Vagina (tissue), 2 donors: ENCODE data around the gene DCTN2. TPM values are rescaled to one million over a fixed set of nuclear protein-coding genes. Genes with fewer than 3 reads are reported as not detected.

Experiments
- DNase-seq, 2 donors: peaks; one replicate each; pipeline ENCODE4 v3.0.0-alpha.2; 2017; ENCODE audit errors: extremely low spot score in 2 of 2
- H3K27ac ChIP-seq: fragments of 200-600 bp; sonication (generic); one replicate; pipeline ENCODE4 v1.5.1; 2019
- H3K27me3 ChIP-seq: fragments of 200-600 bp; sonication (generic); one replicate; pipeline ENCODE4 v1.5.1; 2019
- H3K36me3 ChIP-seq, 2 donors: fragments of 200-600 bp; sonication (generic); one replicate each; pipeline ENCODE4 v1.5.1; 2017 to 2019
- H3K4me1 ChIP-seq: fragments of 200-600 bp; sonication (generic); one replicate; pipeline ENCODE4 v1.5.1; 2019
- H3K4me3 ChIP-seq, 2 donors: fragments of 200-600 bp; sonication (generic); 1 replicate in 1 of 2; 2 replicates in 1 of 2; pipeline ENCODE4 v1.5.1; 2016 to 2019
- H3K9me3 ChIP-seq: fragments of 200-600 bp; sonication (generic); one replicate; pipeline ENCODE4 v1.5.1; 2019
- POLR2A ChIP-seq, 2 donors: fragments of 450-650 bp; IDR thresholded peaks; one replicate each; pipeline ENCODE4 v1.6.1; 2017; ENCODE audit warnings: antibody characterized with exemption in 2 of 2, mild to moderate bottlenecking in 2 of 2, moderate library complexity in 2 of 2
- POLR2AphosphoS5 ChIP-seq, 2 donors: sonication (generic); formaldehyde crosslinking; IDR thresholded peaks; one replicate each; pipeline ENCODE4 v1.9.0; 2017; ENCODE audit warnings: antibody characterized with exemption in 2 of 2, mild to moderate bottlenecking in 2 of 2, low read depth in 1 of 2; ENCODE audit not compliant: insufficient read depth in 1 of 2
- intact Hi-C: fragments of 100-400 bp; cut with DNase I; formaldehyde crosslinking; loops from one replicate; pipeline ENCODE4 v1.15.1; 2023
- total RNA-seq: library from RNA; depleted of rRNA; stranded (reverse); fragments of >200 nt; gene quantifications from one replicate; pipeline ENCODE4 v1.2.3, GENCODE V29; 2016
- TF ChIP-seq, protein P1 (sequence below), 3 experiments: fragments of 450-650 bp in 2 of 3; fragments of 200-600 bp in 1 of 3; sonication (generic) in 1 of 3; IDR thresholded peaks; one replicate each; pipeline ENCODE4 v1.5.1; 2017 to 2019; ENCODE audit warnings: antibody characterized with exemption in 3 of 3, mild to moderate bottlenecking in 2 of 3, moderate library complexity in 2 of 3

DCTN2 gene
- total RNA-seq, 1 donor from 2014 or later = 131 TPM

DNA sequence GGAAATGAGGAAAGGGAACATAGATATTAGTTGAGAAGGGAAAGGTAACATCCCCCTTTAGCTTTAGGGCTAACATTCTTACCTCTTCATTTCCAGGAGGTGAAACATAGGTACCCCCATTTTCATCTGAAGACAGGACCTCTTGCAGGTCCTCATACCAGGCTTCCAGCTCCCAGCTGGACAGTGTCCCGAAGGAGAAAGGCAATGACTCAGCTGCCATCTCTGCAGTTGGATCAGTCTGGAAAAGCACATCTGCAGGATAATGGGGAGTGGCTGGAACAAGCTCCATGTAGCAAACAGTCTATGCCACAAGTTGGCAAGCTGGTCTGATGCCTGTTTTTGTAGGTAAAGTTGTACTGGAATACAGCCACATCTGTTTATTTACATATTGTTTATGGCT is 29.8 kb downstream of the DCTN2 start:
- TF ChIP-seq POLR2AphosphoS5 (IDR thresholded peaks at IDR 0.05; ENCODE audit: insufficient read depth in 1 of 2, low read depth in 1 of 2) = peak in 1 of 2 donors; percentile 18
- TF ChIP-seq, protein P1, sequence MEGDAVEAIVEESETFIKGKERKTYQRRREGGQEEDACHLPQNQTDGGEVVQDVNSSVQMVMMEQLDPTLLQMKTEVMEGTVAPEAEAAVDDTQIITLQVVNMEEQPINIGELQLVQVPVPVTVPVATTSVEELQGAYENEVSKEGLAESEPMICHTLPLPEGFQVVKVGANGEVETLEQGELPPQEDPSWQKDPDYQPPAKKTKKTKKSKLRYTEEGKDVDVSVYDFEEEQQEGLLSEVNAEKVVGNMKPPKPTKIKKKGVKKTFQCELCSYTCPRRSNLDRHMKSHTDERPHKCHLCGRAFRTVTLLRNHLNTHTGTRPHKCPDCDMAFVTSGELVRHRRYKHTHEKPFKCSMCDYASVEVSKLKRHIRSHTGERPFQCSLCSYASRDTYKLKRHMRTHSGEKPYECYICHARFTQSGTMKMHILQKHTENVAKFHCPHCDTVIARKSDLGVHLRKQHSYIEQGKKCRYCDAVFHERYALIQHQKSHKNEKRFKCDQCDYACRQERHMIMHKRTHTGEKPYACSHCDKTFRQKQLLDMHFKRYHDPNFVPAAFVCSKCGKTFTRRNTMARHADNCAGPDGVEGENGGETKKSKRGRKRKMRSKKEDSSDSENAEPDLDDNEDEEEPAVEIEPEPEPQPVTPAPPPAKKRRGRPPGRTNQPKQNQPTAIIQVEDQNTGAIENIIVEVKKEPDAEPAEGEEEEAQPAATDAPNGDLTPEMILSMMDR (IDR thresholded peaks at IDR 0.05) = no peak
- no peak for TF ChIP-seq POLR2A (IDR thresholded peaks at IDR 0.05)
- H3K27me3 ChIP-seq = no peaks in the 10 kb centered on the region

DNA sequence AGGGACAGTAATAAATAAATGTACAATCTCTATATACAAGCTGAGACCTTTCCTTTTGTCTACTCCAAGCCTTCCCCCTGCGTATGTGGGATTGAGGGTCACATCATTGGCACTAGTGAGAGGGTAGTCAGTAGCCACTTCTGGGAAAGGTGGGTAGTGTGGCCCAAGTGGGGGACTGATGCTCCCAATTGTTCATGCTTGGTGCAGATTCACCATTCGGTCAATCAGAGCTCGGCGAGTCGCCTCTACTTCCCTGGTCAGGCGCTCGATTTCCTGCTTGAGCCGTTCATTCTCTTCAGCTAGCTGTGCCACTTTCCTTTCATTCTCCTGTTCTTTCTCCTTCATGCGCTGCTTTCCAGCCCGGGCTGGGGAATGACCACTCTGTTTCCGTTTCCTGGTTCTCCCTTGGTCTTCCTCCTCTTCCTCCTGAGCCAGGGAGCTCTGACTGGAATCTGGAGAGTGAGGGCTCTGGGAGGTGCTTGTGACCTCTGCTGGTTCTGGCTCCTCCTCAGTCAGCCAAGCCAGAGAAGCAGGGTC is 30.3 kb downstream of the DCTN2 start:
- Histone ChIP-seq H3K4me1 (peaks cover 40% of the 10 kb centered on the region), H3K9me3 (no peaks in the 10 kb centered on the region), H3K27ac (peak overlapping the region; percentile 99), H3K4me3 (no peak overlapping the region), H3K27me3 (no peaks in the 10 kb centered on the region), H3K36me3 (peaks cover 0 to 53% of the 10 kb centered on the region in 2 donors)
- intact Hi-C loops = no loop called here
- TF ChIP-seq POLR2AphosphoS5 (IDR thresholded peaks at IDR 0.05; ENCODE audit: insufficient read depth in 1 of 2, low read depth in 1 of 2) (no peak), POLR2A (IDR thresholded peaks at IDR 0.05) (no peak)
- TF ChIP-seq, protein P1 (IDR thresholded peaks at IDR 0.05) = no peak
- no peak for DNase-seq

More for the DNA sequence above, 29.8 kb downstream of the DCTN2 start:
- Histone ChIP-seq H3K9me3 (no peaks in the 10 kb centered on the region), H3K4me1 (peaks cover 45% of the 10 kb centered on the region), H3K27ac (peak overlapping the region; percentile 99), H3K36me3 (peaks cover 0 to 48% of the 10 kb centered on the region in 2 donors), H3K4me3 (no peak overlapping the region)
- no peak for DNase-seq
- intact Hi-C loops = no loop called here

DNA sequence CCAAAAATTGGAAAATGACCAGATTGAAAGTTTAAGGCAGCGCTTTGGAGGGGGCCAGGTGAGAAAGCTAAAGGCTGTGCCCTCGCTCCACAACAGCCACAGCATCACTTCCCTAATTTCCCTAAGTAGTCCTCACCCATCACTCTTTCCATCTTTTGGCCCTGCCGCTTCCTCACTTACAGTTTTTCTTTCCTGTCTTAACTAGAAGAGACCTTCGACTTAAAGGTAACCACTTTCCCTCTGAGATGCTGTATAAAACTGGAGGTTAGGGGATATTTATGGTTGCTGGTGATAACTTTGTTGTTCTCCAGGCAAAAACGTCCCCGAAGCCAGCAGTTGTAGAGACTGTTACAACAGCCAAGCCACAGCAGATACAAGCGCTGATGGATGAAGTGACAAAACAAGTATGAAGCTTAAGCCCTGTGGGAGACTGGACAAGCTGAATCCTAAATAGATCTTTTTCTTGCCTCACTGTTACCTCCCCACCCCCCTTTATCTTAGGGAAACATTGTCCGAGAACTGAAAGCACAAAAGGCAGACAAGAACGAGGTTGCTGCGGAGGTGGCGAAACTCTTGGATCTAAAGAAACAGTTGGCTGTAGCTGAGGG is 31.0 kb downstream of the DCTN2 start:
- Histone ChIP-seq H3K4me1 (peaks cover 33% of the 10 kb centered on the region), H3K4me3 (no peak overlapping the region), H3K27me3 (no peaks in the 10 kb centered on the region), H3K9me3 (no peaks in the 10 kb centered on the region), H3K36me3 (peaks cover 0 to 58% of the 10 kb centered on the region in 2 donors), H3K27ac (no peak overlapping the region)
- DNase-seq = no peak
- TF ChIP-seq, protein P1 (IDR thresholded peaks at IDR 0.05) = no peak
- no peak for TF ChIP-seq POLR2A (IDR thresholded peaks at IDR 0.05)
- no peak for TF ChIP-seq POLR2AphosphoS5 (IDR thresholded peaks at IDR 0.05; ENCODE audit: insufficient read depth in 1 of 2, low read depth in 1 of 2)
- intact Hi-C loops = no loop called here

DNA sequence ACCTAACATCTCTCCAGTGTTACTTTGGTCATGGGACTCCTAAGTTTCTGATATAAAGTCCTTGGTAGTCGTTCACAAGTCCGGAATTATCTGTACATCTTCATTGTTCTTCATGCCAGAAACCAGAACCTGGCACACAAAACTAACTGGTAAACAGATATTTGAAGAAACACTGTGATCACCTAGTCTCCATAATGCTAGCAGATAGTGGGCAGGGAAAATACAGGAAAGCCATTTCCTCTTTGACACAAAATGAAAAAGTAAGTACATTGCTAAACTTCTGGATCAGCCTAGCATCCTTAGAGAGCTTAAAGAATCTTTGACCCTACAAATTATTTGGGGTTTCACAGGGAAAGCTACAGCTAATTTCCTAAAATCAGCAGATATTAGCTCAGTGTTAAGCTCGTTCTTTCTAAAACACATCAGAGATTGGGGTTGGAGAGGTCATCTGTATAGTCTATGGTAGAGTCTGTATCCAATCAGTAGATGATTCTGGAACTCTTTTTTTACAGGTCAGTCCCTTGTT is 31.5 kb downstream of the DCTN2 start:
- TF ChIP-seq POLR2A (IDR thresholded peaks at IDR 0.05) (no peak), POLR2AphosphoS5 (IDR thresholded peaks at IDR 0.05; ENCODE audit: insufficient read depth in 1 of 2, low read depth in 1 of 2) (no peak)
- TF ChIP-seq, protein P1 (IDR thresholded peaks at IDR 0.05) = no peak
- H3K36me3 ChIP-seq = peaks cover 0 to 61% of the 10 kb centered on the region in 2 donors
- no peaks in the 10 kb centered on the region for H3K9me3 ChIP-seq
- no peak for DNase-seq
- intact Hi-C loops = no loop called here
- H3K27ac ChIP-seq = no peak overlapping the region
- peaks cover 30% of the 10 kb centered on the region for H3K4me1 ChIP-seq
- H3K4me3 ChIP-seq = no peak overlapping the region
- H3K27me3 ChIP-seq = no peaks in the 10 kb centered on the region
